Endothelial cell of umbilical vein (primary cell): ENCODE measurements around the gene SLF1. TPM values are rescaled to one million over a fixed set of nuclear protein-coding genes. Genes with fewer than 3 reads are reported as not detected.

Source experiments
- BruUV-seq: library from RNA; stranded (reverse); fragments of 400-500 nt; replicated peaks from 2 replicates; lab custom pipeline; 2021; lab: Mats Ljungman, UMichigan
- CTCF ChIA-PET: fragments of 300-600, 350-600 bp; sonication (Branson Sonifier 250); formaldehyde crosslinking; loops from one replicate; lab custom pipeline; 2021; ENCODE audit warnings: antibody characterized with exemption, inconsistent platforms; lab: Charles Lee
- POLR2A ChIA-PET: fragments of 300-600, 350-600 bp; sonication (Branson Sonifier 250); formaldehyde crosslinking; loops from one replicate; lab custom pipeline; 2021; ENCODE audit warnings: antibody characterized with exemption, inconsistent platforms; lab: Charles Lee
- DNase-seq: peaks from one replicate; pipeline ENCODE4 v3.0.0-alpha.2; 2011; ENCODE audit warnings: low read depth, low spot score
- FAIRE-seq: peaks from 2 replicates; lab custom pipeline; 2011; peaks lifted over from hg19 to GRCh38; lab: Jason Lieb, UNC
- H2AFZ ChIP-seq: 2 replicates; pipeline ENCODE4 v1.6.0; 2012; ENCODE audit warnings: low read depth, low read length, control low read depth, inconsistent platforms
- H3K27ac ChIP-seq: 2 replicates; pipeline ENCODE4 v1.5.1; 2011; ENCODE audit warnings: low read depth, mild to moderate bottlenecking, control low read depth, low read length, moderate library complexity; ENCODE audit not compliant: insufficient read depth
- H3K27me3 ChIP-seq, 2 experiments: 2 replicates each; pipeline versions ENCODE4 v1.6.0 to v1.6.1; 2011; ENCODE audit warnings: low read length in 2 of 2, mixed read lengths in 1 of 2; ENCODE audit not compliant: control insufficient read depth in 2 of 2, insufficient read depth in 2 of 2
- H3K36me3 ChIP-seq, 2 experiments: 2 replicates in 1 of 2; 3 replicates in 1 of 2; pipeline ENCODE4 v1.5.1; 2011; ENCODE audit warnings: low read length in 2 of 2, mild to moderate bottlenecking in 1 of 2, moderate library complexity in 1 of 2; ENCODE audit not compliant: control insufficient read depth in 2 of 2, insufficient read depth in 2 of 2; ENCODE audit errors: extremely low read depth in 1 of 2
- H3K4me1 ChIP-seq: 3 replicates; pipeline ENCODE4 v1.5.1; 2011; ENCODE audit warnings: mild to moderate bottlenecking, low read length; ENCODE audit not compliant: control insufficient read depth, insufficient read depth; ENCODE audit errors: extremely low read depth
- H3K4me2 ChIP-seq: 2 replicates; pipeline ENCODE4 v1.6.1; 2011; ENCODE audit warnings: low read length, control low read depth, mixed read lengths; ENCODE audit not compliant: insufficient read depth
- H3K4me3 ChIP-seq, 3 experiments: fragments of 200-600 bp in 1 of 3; sonication (generic), shearing (Covaris generic) in 1 of 3; replicated peaks in 1 of 3; 2 replicates each; pipeline ENCODE4 v1.5.1; 2011 to 2016; ENCODE audit warnings: control low read depth in 3 of 3, low read length in 3 of 3, mild to moderate bottlenecking in 2 of 3, inconsistent platforms in 1 of 3, low read depth in 1 of 3, moderate library complexity in 1 of 3; ENCODE audit not compliant: insufficient read depth in 1 of 3
- H3K79me2 ChIP-seq: 2 replicates; pipeline ENCODE4 v1.6.0; 2012; ENCODE audit warnings: low read length, inconsistent platforms; ENCODE audit not compliant: control insufficient read depth, insufficient read depth
- H3K9ac ChIP-seq: replicated peaks from 2 replicates; pipeline ENCODE3; 2011; ENCODE audit warnings: low read length, control low read depth; ENCODE audit not compliant: insufficient read depth; ENCODE audit errors: extremely low read depth
- H3K9me1 ChIP-seq: replicated peaks from 3 replicates; pipeline ENCODE4 v1.6.0; 2011; ENCODE audit warnings: mild to moderate bottlenecking, low read length; ENCODE audit not compliant: control insufficient read depth, insufficient read depth; ENCODE audit errors: extremely low read depth
- H3K9me3 ChIP-seq: replicated peaks from 2 replicates; pipeline ENCODE4 v1.5.1; 2012; ENCODE audit warnings: low read length, inconsistent platforms; ENCODE audit not compliant: control insufficient read depth, insufficient read depth
- H4K20me1 ChIP-seq: replicated peaks from 2 replicates; pipeline ENCODE3; 2011; ENCODE audit warnings: mild to moderate bottlenecking, low read length; ENCODE audit not compliant: control insufficient read depth, insufficient read depth; ENCODE audit errors: extremely low read depth
- CTCF ChIP-seq, 2 donors: IDR thresholded peaks; 1 replicate in 1 of 2; 2 replicates in 1 of 2; pipeline ENCODE4 v1.5.1; 2011; ENCODE audit warnings: low read length in 2 of 2, mild to moderate bottlenecking in 2 of 2, moderate library complexity in 2 of 2, control low read depth in 1 of 2, inconsistent platforms in 1 of 2, low read depth in 1 of 2; ENCODE audit not compliant: insufficient read depth in 1 of 2; ENCODE audit errors: extremely low read depth in 1 of 2
- EZH2 ChIP-seq: IDR thresholded peaks from 2 replicates; pipeline ENCODE4 v1.6.1; 2012; ENCODE audit warnings: borderline replicate concordance, low read depth, mild to moderate bottlenecking, moderate library complexity, low read length, inconsistent platforms; ENCODE audit not compliant: severe bottlenecking
- FOS ChIP-seq: IDR thresholded peaks from 2 replicates; pipeline ENCODE4 v1.6.1; 2011; ENCODE audit warnings: mild to moderate bottlenecking, low read length, moderate library complexity, borderline replicate concordance; ENCODE audit not compliant: insufficient read depth
- GATA2 ChIP-seq: IDR thresholded peaks from 2 replicates; pipeline ENCODE4 v1.7.0; 2011; ENCODE audit warnings: low read depth, mild to moderate bottlenecking, moderate library complexity, mixed read lengths, low read length; ENCODE audit not compliant: insufficient read length, insufficient read depth
- JUN ChIP-seq: IDR thresholded peaks from 2 replicates; pipeline ENCODE4 v1.6.1; 2011; ENCODE audit warnings: borderline replicate concordance, low read depth; ENCODE audit not compliant: insufficient read length, insufficient read depth
- MAX ChIP-seq: IDR thresholded peaks from 2 replicates; pipeline ENCODE4 v1.6.1; 2011; ENCODE audit not compliant: insufficient read depth, insufficient read length
- MYC ChIP-seq: IDR thresholded peaks from one replicate; pipeline ENCODE4 v1.6.1; 2011; ENCODE audit warnings: mild to moderate bottlenecking, low read depth, low read length
- POLR2A ChIP-seq: IDR thresholded peaks from 2 replicates; pipeline ENCODE4 v1.6.1; 2012; ENCODE audit warnings: low read depth, mild to moderate bottlenecking, control low read depth, low read length
- POLR2AphosphoS5 ChIP-seq: IDR thresholded peaks from 2 replicates; pipeline ENCODE4 v1.6.1; 2012; ENCODE audit warnings: low read depth, mild to moderate bottlenecking, control low read depth, low read length, moderate library complexity; ENCODE audit not compliant: insufficient read depth
- dilution Hi-C: fragments of 300-500 bp; cut with MboI; formaldehyde crosslinking; loops from one replicate; pipeline ENCODE4 v1.15.0; 2019; ENCODE audit warnings: low sequenced_read_pairs; ENCODE audit not compliant: extremely low pct_ligation_motif_present
- intact Hi-C: fragments of 100-400 bp; cut with micrococcal nuclease; formaldehyde crosslinking; loops from one replicate; pipeline ENCODE4 v1.10.0; 2022
- polyA plus RNA-seq, 4 experiments: library from polyadenylated mRNA; depleted of rRNA in 3 of 4; stranded (reverse) in 3 of 4; unstranded in 1 of 4; fragments of >200 nt; gene quantifications; 2 replicates each; pipeline versions ENCODE4 v1.2.1 to v1.2.3, GENCODE V29; 2011 to 2012; ENCODE audit warnings: missing spikeins in 1 of 4
- total RNA-seq: library from RNA; stranded (reverse); gene quantifications from 2 replicates; pipeline ENCODE4 v1.2.3, GENCODE V29; 2021

SLF1 gene
- total and polyA plus RNA-seq, 2 donors (not counting 3 experiments of a cell fraction or from before 2014, with no cell fraction given), result 1.4 to 8.5 TPM

GRCh38 chr5:94623011-94623410 lies 4.5 kb downstream of the SLF1 start:
- no peaks in the 10 kb centered on the region for H3K9me3 ChIP-seq
- H3K79me2 ChIP-seq, result peaks cover 23% of the 10 kb centered on the region
- peaks cover 9% of the 10 kb centered on the region for H3K4me1 ChIP-seq
- H3K4me3 ChIP-seq, result no peak overlapping the region
- no peak overlapping the region for H3K27ac ChIP-seq
- intact Hi-C loops, result no loop called here
- H2AFZ ChIP-seq, result no peak overlapping the region
- no peaks in the 10 kb centered on the region for H3K27me3 ChIP-seq
- dilution Hi-C loops, result no loop called here
- no peak for DNase-seq
- ChIA-PET CTCF (interaction anchor here (1.3 kb wide), 1 partner anchor 70 kb away, joined by 4 read pairs; no protein-coding TSS in a partner anchor), POLR2A (no interaction called here)
- H3K9me1 ChIP-seq, result no peaks in the 10 kb centered on the region
- TF ChIP-seq POLR2AphosphoS5, result no peak
- no peak for TF ChIP-seq GATA2
- no peak for TF ChIP-seq EZH2
- no peak overlapping the region for H3K4me2 ChIP-seq
- FAIRE-seq, result no peak
- no peaks in the 10 kb centered on the region for H3K36me3 ChIP-seq
- H4K20me1 ChIP-seq, result no peaks in the 10 kb centered on the region
- no peak overlapping the region for H3K9ac ChIP-seq
- no TSS peak for BruUV-seq

GRCh38 chr5:94623877-94624276 lies 5.4 kb downstream of the SLF1 start:
- FAIRE-seq, result no peak
- Histone ChIP-seq H2AFZ (no peak overlapping the region), H3K27ac (no peak overlapping the region), H3K27me3 (no peaks in the 10 kb centered on the region), H3K36me3 (no peaks in the 10 kb centered on the region), H3K9me3 (no peaks in the 10 kb centered on the region), H3K9ac (no peak overlapping the region), H3K9me1 (no peaks in the 10 kb centered on the region), H3K79me2 (peaks cover 23% of the 10 kb centered on the region), H3K4me2 (no peak overlapping the region), H4K20me1 (no peaks in the 10 kb centered on the region), H3K4me1 (peaks cover 9% of the 10 kb centered on the region), H3K4me3 (no peak overlapping the region)
- ChIA-PET CTCF (interaction anchor here (1.0 to 1.3 kb wide), 2 partner anchors 12 to 69 kb away, joined by 3 to 4 read pairs; no protein-coding TSS in a partner anchor), POLR2A (no interaction called here)
- BruUV-seq, result no TSS peak
- DNase-seq, result peak; percentile 15
- TF ChIP-seq POLR2A (no peak), FOS (no peak), EZH2 (no peak), MYC (no peak), POLR2AphosphoS5 (no peak), CTCF (IDR thresholded peaks at IDR 0.05; ENCODE audit: extremely low read depth in 1 of 2, insufficient read depth in 1 of 2, low read depth in 1 of 2, low read length in 2 of 2) (no peak), MAX (no peak), GATA2 (no peak), JUN (no peak)
- intact Hi-C loops, result no loop called here
- dilution Hi-C loops, result no loop called here
